Stimulated activated CD4-positive, alpha-beta T cell treated with anti-CD3 and anti-CD28 coated beads, Interleukin-2, amount 100 ng/mL, for 4 hours (primary cell): Measurements from ENCODE around the gene TGFBR2.

Experiments
- DNase-seq: peaks from one replicate; pipeline ENCODE4 v3.0.0-alpha.2; 2020; ENCODE audit warnings: low read depth

TGFBR2 gene

DNA sequence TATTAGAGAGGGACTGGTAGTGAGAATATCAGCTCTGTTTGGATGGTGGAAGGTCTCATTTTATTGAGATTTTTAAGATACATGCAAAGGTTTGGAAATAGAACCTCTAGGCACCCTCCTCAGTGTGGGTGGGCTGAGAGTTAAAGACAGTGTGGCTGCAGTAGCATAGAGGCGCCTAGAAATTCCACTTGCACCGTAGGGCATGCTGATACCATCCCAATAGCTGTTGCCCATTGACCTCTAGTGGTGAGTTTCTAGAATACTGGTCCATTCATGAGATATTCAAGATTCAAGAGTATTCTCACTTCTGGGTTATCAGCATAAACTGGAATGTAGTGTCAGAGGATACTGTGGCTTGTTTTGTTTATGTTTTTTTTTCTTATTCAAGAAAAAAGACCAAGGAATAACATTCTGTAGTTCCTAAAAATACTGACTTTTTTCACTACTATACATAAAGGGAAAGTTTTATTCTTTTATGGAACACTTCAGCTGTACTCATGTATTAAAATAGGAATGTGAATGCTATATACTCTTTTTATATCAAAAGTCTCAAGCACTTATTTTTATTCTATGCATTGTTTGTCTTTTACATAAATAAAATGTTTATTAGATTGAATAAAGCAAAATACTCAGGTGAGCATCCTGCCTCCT, 87.2 kb downstream of the TGFBR2 start:
- peak; percentile 53 for DNase-seq

- no peak for DNase-seq
These were observed 87.7 kb downstream of the TGFBR2 start for GRCh38 chr3:30694148-30694547.

DNA sequence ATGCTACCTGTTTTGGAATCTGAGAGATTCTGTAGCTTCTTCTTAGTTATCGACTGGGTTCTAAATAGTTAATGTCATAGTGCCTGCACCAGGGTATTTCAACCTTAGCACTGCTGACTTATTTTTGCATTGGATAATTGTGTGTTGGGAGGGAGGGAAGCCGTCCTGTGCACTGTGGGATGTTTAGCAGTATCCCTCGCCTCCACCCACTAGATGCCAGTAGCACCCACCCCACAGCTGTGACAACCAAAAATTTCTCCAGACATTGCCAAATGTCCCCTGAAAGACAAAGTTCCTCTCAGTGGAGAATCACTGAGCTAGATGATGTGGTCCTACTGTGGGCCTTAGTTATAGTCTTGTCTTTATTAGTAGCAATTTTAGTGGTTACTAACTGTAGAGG, 88.3 kb downstream of the TGFBR2 start:
- DNase-seq, result no peak

GRCh38 chr3:30695302-30696061, 89.1 kb downstream of the TGFBR2 start:
- DNase-seq, result no peak

- no peak for DNase-seq
These were observed 90.0 kb downstream of the TGFBR2 start for GRCh38 chr3:30696403-30696819.

DNA sequence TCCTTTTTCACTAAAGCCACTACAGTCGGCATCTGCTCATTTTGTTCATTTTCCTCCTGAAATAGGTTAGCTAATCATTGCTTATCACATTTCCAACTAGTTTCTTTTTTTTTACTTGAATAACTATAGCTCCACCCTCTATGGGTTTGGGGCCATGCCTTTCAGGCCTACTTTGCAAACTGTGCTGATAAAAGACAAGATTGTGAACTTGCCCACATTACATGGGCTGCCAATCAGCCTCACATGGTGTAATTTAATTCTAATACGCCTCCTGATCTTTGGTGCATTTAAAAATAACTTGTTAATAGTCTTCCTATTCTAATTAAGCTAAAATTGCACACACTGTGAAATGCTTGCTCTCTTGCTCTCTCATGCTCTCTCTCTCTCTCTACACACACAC, 90.5 kb downstream of the TGFBR2 start:
- no peak for DNase-seq

- no peak for DNase-seq
These were observed 92.1 kb downstream of the TGFBR2 start for GRCh38 chr3:30698549-30698948.

DNA sequence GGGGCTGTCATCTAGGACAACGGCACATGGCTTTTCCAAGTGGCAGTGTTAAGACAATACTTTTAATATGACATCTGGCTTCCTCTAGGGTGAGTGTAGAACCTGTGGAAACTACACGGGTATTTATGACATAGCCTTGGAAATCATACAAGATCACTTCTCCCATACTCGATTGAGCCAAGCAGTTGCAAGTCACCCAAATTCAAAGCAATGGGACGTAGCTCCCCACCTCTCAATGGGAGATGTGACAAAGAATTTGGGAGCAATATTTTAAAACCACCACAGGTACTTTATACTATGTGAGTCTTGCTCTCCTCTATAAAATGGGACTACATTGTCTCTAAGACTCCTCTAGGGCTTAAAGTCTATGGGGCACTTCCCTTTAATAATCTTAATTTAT, 93.5 kb downstream of the TGFBR2 start:
- DNase-seq, result no peak

DNA sequence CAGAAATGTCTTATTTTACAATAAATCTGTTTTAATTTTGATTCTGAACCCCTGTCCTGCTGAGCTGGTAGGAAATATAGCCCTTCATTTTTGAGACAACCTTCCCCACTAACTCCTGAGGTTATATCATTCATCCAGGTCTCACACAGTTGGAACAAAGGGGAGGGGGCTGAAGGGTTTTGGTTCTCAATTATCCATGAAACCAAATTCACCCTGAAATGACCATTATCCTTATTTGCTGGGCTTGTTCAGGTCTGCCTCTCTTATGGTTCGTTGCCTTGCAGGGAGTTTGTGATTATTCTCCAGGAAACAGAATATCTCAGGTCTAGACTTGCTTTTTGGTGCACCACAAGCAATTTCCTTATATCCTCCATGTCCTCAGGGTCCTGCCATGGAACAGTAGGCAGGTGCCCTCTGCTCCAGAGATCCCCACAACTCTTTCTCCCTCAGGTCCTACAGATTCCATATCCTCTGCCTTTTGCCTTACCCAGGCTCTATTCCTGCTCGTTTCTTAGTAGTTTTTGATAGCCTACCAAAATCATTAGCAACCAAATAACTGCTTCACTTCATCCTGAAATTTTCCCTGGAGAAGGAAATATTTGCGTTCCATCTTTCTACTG, 94.4 kb downstream of the TGFBR2 start:
- no peak for DNase-seq

GRCh38 chr3:30702038-30702827, 95.8 kb downstream of the TGFBR2 start:
- no peak for DNase-seq

DNA sequence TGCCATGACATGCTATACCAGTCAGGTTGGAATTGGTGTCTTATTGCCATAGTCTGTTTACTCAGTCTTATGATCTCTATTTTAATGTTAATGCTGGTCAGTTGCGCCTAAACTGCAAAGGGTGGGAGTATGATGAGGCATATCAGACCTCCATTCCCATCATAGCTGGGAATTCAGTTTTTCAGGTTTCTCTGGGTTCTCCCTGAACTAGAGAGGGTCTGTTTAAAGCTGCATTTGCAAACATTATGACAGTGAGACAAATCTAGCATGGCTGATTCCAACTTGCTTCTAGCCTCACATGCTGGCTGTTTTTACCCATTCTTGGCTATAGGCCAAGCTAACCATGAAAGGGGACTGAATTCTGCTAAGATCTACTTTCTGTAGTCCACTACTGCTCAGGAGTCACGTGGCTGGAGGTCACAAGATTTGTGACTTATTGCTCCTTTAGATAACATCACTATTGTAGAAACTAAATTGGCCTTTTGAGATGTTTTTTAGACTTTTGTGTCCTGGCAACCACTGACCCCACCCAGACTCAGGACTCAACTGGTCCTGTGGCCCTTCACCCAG, 96.5 kb downstream of the TGFBR2 start:
- no peak for DNase-seq

- no peak for DNase-seq
These were observed 98.8 kb downstream of the TGFBR2 start for GRCh38 chr3:30704931-30705890.

GRCh38 chr3:30707825-30708224, 101.4 kb downstream of the TGFBR2 start:
- no peak for DNase-seq

DNA sequence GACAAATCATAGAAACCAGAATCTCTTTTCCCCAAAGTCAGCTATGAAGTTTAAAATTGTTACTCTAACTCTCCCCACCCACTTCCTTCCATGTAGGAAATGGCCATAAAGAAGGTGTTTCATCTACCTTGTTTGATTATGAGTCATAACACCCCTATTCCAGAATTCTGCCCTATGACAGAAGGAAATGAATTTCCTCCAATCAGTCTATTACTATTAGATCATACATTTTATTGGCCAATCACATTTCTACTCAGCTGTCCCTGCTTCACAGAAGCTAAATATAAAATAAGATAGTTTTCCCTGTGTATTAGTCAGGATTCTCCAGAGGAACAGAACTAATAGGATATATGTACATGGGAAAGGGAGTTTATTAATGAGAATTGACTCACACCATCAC, 102.1 kb downstream of the TGFBR2 start:
- no peak for DNase-seq

- DNase-seq, result no peak
These were observed 103.6 kb downstream of the TGFBR2 start for GRCh38 chr3:30710017-30710416.

GRCh38 chr3:30711151-30711550, 104.8 kb downstream of the TGFBR2 start:
- no peak for DNase-seq

DNA sequence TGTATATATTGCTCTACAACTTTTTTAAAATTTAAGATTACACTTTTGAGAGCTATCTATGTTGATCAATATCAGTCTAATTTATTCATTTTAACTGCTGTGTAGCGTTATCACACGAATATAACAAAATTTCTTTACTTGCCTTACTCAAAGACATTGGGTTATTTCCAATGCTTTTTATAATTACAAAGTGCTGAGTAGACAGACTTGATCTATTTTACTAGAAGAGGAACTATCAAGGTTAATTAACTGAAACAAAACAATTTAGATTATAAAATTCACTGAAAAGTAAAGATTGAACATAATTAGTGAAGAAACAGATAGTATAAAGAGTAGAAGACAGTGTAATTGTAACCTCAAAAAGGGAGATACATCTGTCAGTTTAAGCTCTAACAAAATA, 105.5 kb downstream of the TGFBR2 start:
- no peak for DNase-seq

DNA sequence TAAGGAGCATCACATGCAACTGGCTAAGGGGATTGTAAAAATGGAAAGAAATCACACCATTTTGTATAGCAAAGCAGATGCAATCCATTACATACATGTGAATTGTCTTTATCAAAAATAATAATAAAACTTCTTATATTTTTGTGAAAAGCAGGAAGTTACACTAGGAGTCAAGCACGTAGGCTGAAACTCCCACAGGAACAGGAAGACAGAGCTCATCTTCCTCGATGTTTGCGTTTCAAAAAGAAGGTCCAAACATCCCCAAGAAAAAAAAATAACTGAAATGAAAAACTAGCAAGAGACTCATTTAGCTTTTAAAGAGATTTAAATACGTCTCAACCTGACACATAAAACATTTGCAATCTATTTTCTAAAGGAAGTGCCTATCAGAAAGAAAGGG, 106.6 kb downstream of the TGFBR2 start:
- DNase-seq, result no peak

- DNase-seq, result no peak
These were observed 107.6 kb downstream of the TGFBR2 start for GRCh38 chr3:30713885-30714503.

DNA sequence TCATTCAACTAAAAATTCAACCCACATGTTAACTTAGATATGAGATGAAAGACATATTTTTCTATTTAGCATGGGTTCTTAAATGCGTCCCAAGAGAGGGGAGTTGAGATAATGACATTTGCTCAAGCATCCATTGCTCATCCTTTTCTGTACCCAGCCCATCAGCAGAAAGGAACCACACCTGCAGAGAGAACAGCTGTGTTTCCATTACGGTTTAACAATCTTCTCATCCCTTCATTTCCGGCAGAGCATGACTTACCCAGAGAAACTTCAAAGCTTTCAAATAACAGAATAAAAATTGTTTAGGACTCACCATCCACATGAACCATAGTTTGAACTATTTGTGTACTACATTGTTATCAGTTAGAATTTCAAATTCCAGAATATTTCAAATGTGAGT, 113.1 kb downstream of the TGFBR2 start:
- no peak for DNase-seq
